HepG2 (cell line): ENCODE measurements around the gene HEXIM1. TPM values are rescaled to one million over a fixed set of nuclear protein-coding genes. Genes with fewer than 3 reads are reported as not detected.

Experiments used
- CHCHD3 ChIP-seq: sonication (generic); formaldehyde crosslinking; IDR thresholded peaks from 2 replicates; pipeline ENCODE4 v1.8.0; 2022; ENCODE audit warnings: mild to moderate bottlenecking, missing genetic modification reagents, moderate library complexity
- EEA1 ChIP-seq: sonication (generic); formaldehyde crosslinking; IDR thresholded peaks from 2 replicates; pipeline ENCODE4 v1.5.1; 2020; ENCODE audit warnings: mild to moderate bottlenecking, missing genetic modification reagents, borderline replicate concordance
- HIVEP1 ChIP-seq: sonication (generic); formaldehyde crosslinking; IDR thresholded peaks from 2 replicates; pipeline ENCODE4 v1.4.0; 2020; ENCODE audit warnings: mild to moderate bottlenecking, missing genetic modification reagents
- KDM3A ChIP-seq: IDR thresholded peaks from 2 replicates; pipeline ENCODE4 v1.6.1; 2018; ENCODE audit warnings: low read depth, missing compliant biosample characterization
- KLF15 ChIP-seq: sonication (generic); formaldehyde crosslinking; IDR thresholded peaks from 2 replicates; pipeline ENCODE4 v1.8.1; 2023; ENCODE audit warnings: borderline replicate concordance, mild to moderate bottlenecking, inconsistent platforms, missing genetic modification reagents, mixed read lengths
- PRMT3 ChIP-seq: sonication (generic); formaldehyde crosslinking; IDR thresholded peaks from 2 replicates; pipeline ENCODE4 v1.8.1; 2022; ENCODE audit warnings: low read depth, mild to moderate bottlenecking, moderate library complexity, missing genetic modification reagents, borderline replicate concordance
- SALL2 ChIP-seq: sonication (generic); formaldehyde crosslinking; IDR thresholded peaks from 2 replicates; pipeline ENCODE4 v1.8.1; 2023; ENCODE audit warnings: mild to moderate bottlenecking, missing genetic modification reagents, inconsistent platforms
- SAP130 ChIP-seq: IDR thresholded peaks from 2 replicates; pipeline ENCODE4 v1.6.1; 2016; ENCODE audit warnings: low read depth
- SMAD3 ChIP-seq: sonication (generic); formaldehyde crosslinking; IDR thresholded peaks from 2 replicates; pipeline ENCODE4 v1.4.0; 2020; ENCODE audit warnings: missing genetic modification reagents
- SNAI1 ChIP-seq: sonication (generic); formaldehyde crosslinking; IDR thresholded peaks from 2 replicates; pipeline ENCODE4 v1.5.0; 2020; ENCODE audit warnings: mild to moderate bottlenecking, missing genetic modification reagents, borderline replicate concordance
- TCF12 ChIP-seq, 2 experiments: fragments of 450-650 bp in 1 of 2; sonication (generic) in 1 of 2; formaldehyde crosslinking in 1 of 2; IDR thresholded peaks; 2 replicates each; pipeline versions ENCODE4 v1.6.1 to v1.8.0; 2017 to 2022; ENCODE audit warnings: antibody characterized with exemption in 1 of 2, mild to moderate bottlenecking in 1 of 2, missing genetic modification reagents in 1 of 2, moderate library complexity in 1 of 2
- ZFY ChIP-seq: sonication (generic); formaldehyde crosslinking; IDR thresholded peaks from 2 replicates; pipeline ENCODE4 v1.4.0; 2020; ENCODE audit warnings: missing genetic modification reagents
- ZNF143 ChIP-seq: sonication (generic); formaldehyde crosslinking; IDR thresholded peaks from 2 replicates; pipeline ENCODE4 v1.4.0; 2020; ENCODE audit warnings: missing genetic modification reagents
- ZNF180 ChIP-seq: sonication (generic); formaldehyde crosslinking; IDR thresholded peaks from 2 replicates; pipeline ENCODE4 v1.4.0; 2020; ENCODE audit warnings: low read depth, missing genetic modification reagents, borderline replicate concordance
- ZNF431 ChIP-seq: sonication (generic); formaldehyde crosslinking; IDR thresholded peaks from 2 replicates; pipeline ENCODE4 v1.9.0; 2022; ENCODE audit warnings: missing genetic modification reagents, low read depth, mild to moderate bottlenecking, borderline replicate concordance
- ZNF556 ChIP-seq: sonication (generic); formaldehyde crosslinking; IDR thresholded peaks from 2 replicates; pipeline ENCODE4 v1.4.0; 2020; ENCODE audit warnings: mild to moderate bottlenecking, missing genetic modification reagents, borderline replicate concordance
- ZNF572 ChIP-seq: sonication (generic); formaldehyde crosslinking; IDR thresholded peaks from 2 replicates; pipeline ENCODE4 v1.5.1; 2020; ENCODE audit warnings: mild to moderate bottlenecking, missing genetic modification reagents
- ZNF616 ChIP-seq: sonication (generic); formaldehyde crosslinking; IDR thresholded peaks from 2 replicates; pipeline ENCODE4 v1.5.0; 2020; ENCODE audit warnings: low read depth, mild to moderate bottlenecking, missing genetic modification reagents
- ZNF629 ChIP-seq: sonication (generic); formaldehyde crosslinking; conservative IDR thresholded peaks from 2 replicates; pipeline ENCODE4 v1.5.0; 2020; ENCODE audit warnings: missing genetic modification reagents
- polyA plus RNA-seq, 8 experiments: library from polyadenylated mRNA; depleted of rRNA in 3 of 8; stranded (reverse) in 7 of 8; unstranded in 1 of 8; fragments of >200 nt; fragmentation: Illumina TruSeq in 4 of 8; extraction: Trizol in 4 of 8; gene quantifications; 2 replicates each; pipeline versions ENCODE4 v1.2.1 to v1.2.3, GENCODE V29; 2011 to 2016; ENCODE audit warnings: low read depth in 4 of 8, missing spikeins in 1 of 8, mixed read lengths in 1 of 8; ENCODE audit not compliant: insufficient read depth in 1 of 8
- total RNA-seq, 5 experiments: library from RNA; depleted of rRNA; stranded (reverse); fragments of >200 nt; fragmentation: Illumina TruSeq; extraction: Trizol; gene quantifications; 2 replicates each; pipeline ENCODE4 v1.2.3, GENCODE V29; 2016; ENCODE audit warnings: low read depth in 1 of 5
- TF ChIP-seq, protein P1 (sequence below): sonication (generic); formaldehyde crosslinking; IDR thresholded peaks from 2 replicates; pipeline ENCODE4 v1.4.0; 2020; ENCODE audit warnings: missing genetic modification reagents
- TF ChIP-seq, protein P2 (sequence below): sonication (generic); formaldehyde crosslinking; IDR thresholded peaks from 2 replicates; pipeline ENCODE4 v1.4.0; 2020; ENCODE audit warnings: missing genetic modification reagents
- TF ChIP-seq, protein P3 (sequence below): sonication (generic); formaldehyde crosslinking; IDR thresholded peaks from 2 replicates; pipeline ENCODE4 v1.5.0; 2020; ENCODE audit warnings: mild to moderate bottlenecking, missing genetic modification reagents

Gene HEXIM1
- total and polyA plus RNA-seq, 2 of the 13 experiments (the other 11 are each of a cell fraction or from before 2014, with no cell fraction given), result 10.5 to 16.6 TPM

DNA sequence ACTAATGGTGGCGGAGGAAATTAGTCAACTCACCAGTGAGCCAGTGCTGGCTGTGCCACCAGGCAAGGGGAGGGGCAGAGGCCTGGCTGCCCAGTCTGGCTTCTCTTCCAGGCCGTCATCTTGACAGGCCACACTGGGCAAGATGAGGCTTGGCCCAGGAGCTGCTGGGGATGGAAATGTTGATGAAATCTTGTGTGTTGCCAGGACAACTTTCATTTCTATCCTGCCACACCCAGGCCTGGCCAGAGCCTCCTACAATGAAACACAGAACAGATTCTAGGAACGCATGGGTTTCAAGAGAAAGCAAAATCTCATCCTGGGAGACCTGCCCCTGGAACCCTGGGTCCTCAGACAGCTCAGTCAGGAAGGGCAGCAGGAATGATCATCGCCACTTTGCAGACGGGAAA, 22.7 kb downstream of the HEXIM1 start (continued):
- TF ChIP-seq, protein P1, sequence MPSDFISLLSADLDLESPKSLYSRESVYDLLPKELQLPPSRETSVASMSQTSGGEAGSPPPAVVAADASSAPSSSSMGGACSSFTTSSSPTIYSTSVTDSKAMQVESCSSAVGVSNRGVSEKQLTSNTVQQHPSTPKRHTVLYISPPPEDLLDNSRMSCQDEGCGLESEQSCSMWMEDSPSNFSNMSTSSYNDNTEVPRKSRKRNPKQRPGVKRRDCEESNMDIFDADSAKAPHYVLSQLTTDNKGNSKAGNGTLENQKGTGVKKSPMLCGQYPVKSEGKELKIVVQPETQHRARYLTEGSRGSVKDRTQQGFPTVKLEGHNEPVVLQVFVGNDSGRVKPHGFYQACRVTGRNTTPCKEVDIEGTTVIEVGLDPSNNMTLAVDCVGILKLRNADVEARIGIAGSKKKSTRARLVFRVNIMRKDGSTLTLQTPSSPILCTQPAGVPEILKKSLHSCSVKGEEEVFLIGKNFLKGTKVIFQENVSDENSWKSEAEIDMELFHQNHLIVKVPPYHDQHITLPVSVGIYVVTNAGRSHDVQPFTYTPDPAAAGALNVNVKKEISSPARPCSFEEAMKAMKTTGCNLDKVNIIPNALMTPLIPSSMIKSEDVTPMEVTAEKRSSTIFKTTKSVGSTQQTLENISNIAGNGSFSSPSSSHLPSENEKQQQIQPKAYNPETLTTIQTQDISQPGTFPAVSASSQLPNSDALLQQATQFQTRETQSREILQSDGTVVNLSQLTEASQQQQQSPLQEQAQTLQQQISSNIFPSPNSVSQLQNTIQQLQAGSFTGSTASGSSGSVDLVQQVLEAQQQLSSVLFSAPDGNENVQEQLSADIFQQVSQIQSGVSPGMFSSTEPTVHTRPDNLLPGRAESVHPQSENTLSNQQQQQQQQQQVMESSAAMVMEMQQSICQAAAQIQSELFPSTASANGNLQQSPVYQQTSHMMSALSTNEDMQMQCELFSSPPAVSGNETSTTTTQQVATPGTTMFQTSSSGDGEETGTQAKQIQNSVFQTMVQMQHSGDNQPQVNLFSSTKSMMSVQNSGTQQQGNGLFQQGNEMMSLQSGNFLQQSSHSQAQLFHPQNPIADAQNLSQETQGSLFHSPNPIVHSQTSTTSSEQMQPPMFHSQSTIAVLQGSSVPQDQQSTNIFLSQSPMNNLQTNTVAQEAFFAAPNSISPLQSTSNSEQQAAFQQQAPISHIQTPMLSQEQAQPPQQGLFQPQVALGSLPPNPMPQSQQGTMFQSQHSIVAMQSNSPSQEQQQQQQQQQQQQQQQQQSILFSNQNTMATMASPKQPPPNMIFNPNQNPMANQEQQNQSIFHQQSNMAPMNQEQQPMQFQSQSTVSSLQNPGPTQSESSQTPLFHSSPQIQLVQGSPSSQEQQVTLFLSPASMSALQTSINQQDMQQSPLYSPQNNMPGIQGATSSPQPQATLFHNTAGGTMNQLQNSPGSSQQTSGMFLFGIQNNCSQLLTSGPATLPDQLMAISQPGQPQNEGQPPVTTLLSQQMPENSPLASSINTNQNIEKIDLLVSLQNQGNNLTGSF (CRISPR knock-in tag), result 0 out of 2 replicates have a peak, but pooled peaks have one; percentile 59
- TF ChIP-seq SAP130 (CRISPR knock-in tag) (no peak), SMAD3 (CRISPR knock-in tag) (no peak), TCF12 (IDR thresholded peaks at IDR 0.05) (no peak), TCF12 (CRISPR knock-in tag; IDR thresholded peaks at IDR 0.05) (peak; percentile 65; the same call in 1 of the 2 replicates), ZNF180 (CRISPR knock-in tag) (0 out of 2 replicates have a peak, but pooled peaks have one; percentile 29), CHCHD3 (0 out of 2 replicates have a peak, but pooled peaks have one; percentile 70), ZNF431 (CRISPR knock-in tag) (0 out of 2 replicates have a peak, but pooled peaks have one; percentile 51), KLF15 (CRISPR knock-in tag) (0 out of 2 replicates have a peak, but pooled peaks have one; percentile 28), SNAI1 (CRISPR knock-in tag) (0 out of 2 replicates have a peak, but pooled peaks have one; percentile 63), HIVEP1 (CRISPR knock-in tag) (peak; percentile 72; the same call in 1 of the 2 replicates), ZNF572 (peak; percentile 97), SALL2 (peak; percentile 39; the same call in 1 of the 2 replicates), ZNF556 (CRISPR knock-in tag) (no peak), ZNF629 (CRISPR knock-in tag) (0 out of 2 replicates have a peak, but pooled peaks have one; percentile 1), ZFY (CRISPR knock-in tag) (0 out of 2 replicates have a peak, but pooled peaks have one; percentile 9), EEA1 (CRISPR knock-in tag) (0 out of 2 replicates have a peak, but pooled peaks have one; percentile 28), ZNF616 (CRISPR knock-in tag) (no peak), PRMT3 (CRISPR knock-in tag) (0 out of 2 replicates have a peak, but pooled peaks have one; percentile 39), ZNF143 (CRISPR knock-in tag) (no peak), KDM3A (no peak)
- TF ChIP-seq, protein P2, sequence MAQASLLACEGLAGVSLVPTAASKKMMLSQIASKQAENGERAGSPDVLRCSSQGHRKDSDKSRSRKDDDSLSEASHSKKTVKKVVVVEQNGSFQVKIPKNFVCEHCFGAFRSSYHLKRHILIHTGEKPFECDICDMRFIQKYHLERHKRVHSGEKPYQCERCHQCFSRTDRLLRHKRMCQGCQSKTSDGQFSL (CRISPR knock-in tag), result 0 out of 2 replicates have a peak, but pooled peaks have one; percentile 13
- TF ChIP-seq, protein P3, sequence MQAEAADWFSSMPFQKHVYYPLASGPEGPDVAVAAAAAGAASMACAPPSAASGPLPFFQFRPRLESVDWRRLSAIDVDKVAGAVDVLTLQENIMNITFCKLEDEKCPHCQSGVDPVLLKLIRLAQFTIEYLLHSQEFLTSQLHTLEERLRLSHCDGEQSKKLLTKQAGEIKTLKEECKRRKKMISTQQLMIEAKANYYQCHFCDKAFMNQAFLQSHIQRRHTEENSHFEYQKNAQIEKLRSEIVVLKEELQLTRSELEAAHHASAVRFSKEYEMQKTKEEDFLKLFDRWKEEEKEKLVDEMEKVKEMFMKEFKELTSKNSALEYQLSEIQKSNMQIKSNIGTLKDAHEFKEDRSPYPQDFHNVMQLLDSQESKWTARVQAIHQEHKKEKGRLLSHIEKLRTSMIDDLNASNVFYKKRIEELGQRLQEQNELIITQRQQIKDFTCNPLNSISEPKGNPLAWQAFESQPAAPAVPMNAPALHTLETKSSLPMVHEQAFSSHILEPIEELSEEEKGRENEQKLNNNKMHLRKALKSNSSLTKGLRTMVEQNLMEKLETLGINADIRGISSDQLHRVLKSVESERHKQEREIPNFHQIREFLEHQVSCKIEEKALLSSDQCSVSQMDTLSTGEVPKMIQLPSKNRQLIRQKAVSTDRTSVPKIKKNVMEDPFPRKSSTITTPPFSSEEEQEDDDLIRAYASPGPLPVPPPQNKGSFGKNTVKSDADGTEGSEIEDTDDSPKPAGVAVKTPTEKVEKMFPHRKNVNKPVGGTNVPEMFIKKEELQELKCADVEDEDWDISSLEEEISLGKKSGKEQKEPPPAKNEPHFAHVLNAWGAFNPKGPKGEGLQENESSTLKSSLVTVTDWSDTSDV (CRISPR knock-in tag), result no peak
